ENCODE measurements around the gene RPEL1. TPM values are rescaled to one million over a fixed set of nuclear protein-coding genes. Genes with fewer than 3 reads are reported as not detected.

The RPEL1 gene
- total RNA-seq, 1 experiment from 2014 or later, result not detected

DNA sequence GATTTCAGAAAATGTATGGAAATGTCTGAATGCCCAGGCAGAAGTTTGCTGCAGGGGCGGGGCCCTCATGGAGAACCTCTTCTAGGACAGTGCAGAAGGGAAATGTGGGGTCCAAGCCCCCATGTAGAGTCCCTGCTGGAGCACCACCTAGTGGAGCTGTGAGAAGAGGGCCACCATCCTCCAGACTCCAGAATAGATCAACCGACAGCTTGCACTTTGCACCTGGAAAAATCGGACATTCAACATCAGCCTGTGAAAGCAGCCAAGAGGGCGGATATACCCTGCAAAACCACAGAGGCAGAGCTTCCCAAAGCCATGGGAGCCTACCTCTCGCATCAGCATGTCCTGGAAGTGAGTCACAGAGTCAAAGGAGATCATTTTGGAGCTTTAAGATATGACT lies 14.3 kb downstream of the RPEL1 start:
- H3K4me3 ChIP-seq (ENCODE audit: low read depth, low read length, poor library complexity, severe bottlenecking), result no peak overlapping the region
- no peaks in the 10 kb centered on the region for H3K4me1 ChIP-seq (ENCODE audit: insufficient read depth, low read length, poor library complexity, severe bottlenecking)
- no peaks in the 10 kb centered on the region for H3K9me3 ChIP-seq (ENCODE audit: low read depth, low read length, poor library complexity, severe bottlenecking)
- BruUV-seq (replicated peaks), result no TSS peak
- no peaks in the 10 kb centered on the region for H3K36me3 ChIP-seq (ENCODE audit: insufficient read depth, low read length, poor library complexity, severe bottlenecking)
- H3K27me3 ChIP-seq (replicated peaks; ENCODE audit: insufficient read depth, low read depth, low read length, poor library complexity), result no peaks in the 10 kb centered on the region
- TF ChIP-seq, protein P1, sequence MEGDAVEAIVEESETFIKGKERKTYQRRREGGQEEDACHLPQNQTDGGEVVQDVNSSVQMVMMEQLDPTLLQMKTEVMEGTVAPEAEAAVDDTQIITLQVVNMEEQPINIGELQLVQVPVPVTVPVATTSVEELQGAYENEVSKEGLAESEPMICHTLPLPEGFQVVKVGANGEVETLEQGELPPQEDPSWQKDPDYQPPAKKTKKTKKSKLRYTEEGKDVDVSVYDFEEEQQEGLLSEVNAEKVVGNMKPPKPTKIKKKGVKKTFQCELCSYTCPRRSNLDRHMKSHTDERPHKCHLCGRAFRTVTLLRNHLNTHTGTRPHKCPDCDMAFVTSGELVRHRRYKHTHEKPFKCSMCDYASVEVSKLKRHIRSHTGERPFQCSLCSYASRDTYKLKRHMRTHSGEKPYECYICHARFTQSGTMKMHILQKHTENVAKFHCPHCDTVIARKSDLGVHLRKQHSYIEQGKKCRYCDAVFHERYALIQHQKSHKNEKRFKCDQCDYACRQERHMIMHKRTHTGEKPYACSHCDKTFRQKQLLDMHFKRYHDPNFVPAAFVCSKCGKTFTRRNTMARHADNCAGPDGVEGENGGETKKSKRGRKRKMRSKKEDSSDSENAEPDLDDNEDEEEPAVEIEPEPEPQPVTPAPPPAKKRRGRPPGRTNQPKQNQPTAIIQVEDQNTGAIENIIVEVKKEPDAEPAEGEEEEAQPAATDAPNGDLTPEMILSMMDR (conservative IDR thresholded peaks at IDR 0.05; ENCODE audit: low read depth, low read length), result no peak
- no peak for TF ChIP-seq EZH2 (IDR thresholded peaks at IDR 0.05; ENCODE audit: borderline replicate concordance, low read depth, low read length, poor library complexity, severe bottlenecking)
- DNase-seq (ENCODE audit: low spot score), result no peak
- ChIA-PET CTCF (interaction anchor here (0.5 kb wide), 1 partner anchor 46 kb away, joined by 3 read pairs; no protein-coding TSS in a partner anchor), POLR2A (ENCODE audit: low non-redundant PET) (no interaction called here)
- H3K27ac ChIP-seq (ENCODE audit: low read depth, low read length, poor library complexity, severe bottlenecking), result no peak overlapping the region
- intact Hi-C loops (cut with micrococcal nuclease; ENCODE audit: unreplicated experiment), result no loop called here

GRCh38 chr10:103262229-103262628 lies 16.5 kb downstream of the RPEL1 start:
- H3K27me3 ChIP-seq (replicated peaks; ENCODE audit: insufficient read depth, low read depth, low read length, poor library complexity), result no peaks in the 10 kb centered on the region
- H3K4me3 ChIP-seq (ENCODE audit: low read depth, low read length, poor library complexity, severe bottlenecking), result no peak overlapping the region
- H3K36me3 ChIP-seq (ENCODE audit: insufficient read depth, low read length, poor library complexity, severe bottlenecking), result no peaks in the 10 kb centered on the region
- intact Hi-C loops (cut with micrococcal nuclease; ENCODE audit: unreplicated experiment), result no loop called here
- TF ChIP-seq EZH2 (IDR thresholded peaks at IDR 0.05; ENCODE audit: borderline replicate concordance, low read depth, low read length, poor library complexity, severe bottlenecking), result no peak
- TF ChIP-seq, protein P1 (conservative IDR thresholded peaks at IDR 0.05; ENCODE audit: low read depth, low read length), result no peak
- CTCF ChIA-PET, result no interaction called here
- H3K4me1 ChIP-seq (ENCODE audit: insufficient read depth, low read length, poor library complexity, severe bottlenecking), result no peaks in the 10 kb centered on the region
- no TSS peak for BruUV-seq (replicated peaks)
- POLR2A ChIA-PET (ENCODE audit: low non-redundant PET), result no interaction called here
- H3K9me3 ChIP-seq (ENCODE audit: low read depth, low read length, poor library complexity, severe bottlenecking), result no peaks in the 10 kb centered on the region
- no peak overlapping the region for H3K27ac ChIP-seq (ENCODE audit: low read depth, low read length, poor library complexity, severe bottlenecking)
- DNase-seq (ENCODE audit: low spot score), result no peak

GRCh38 chr10:103265717-103266329 lies 20.1 kb downstream of the RPEL1 start:
- H3K27me3 ChIP-seq (replicated peaks; ENCODE audit: insufficient read depth, low read depth, low read length, poor library complexity), result no peaks in the 10 kb centered on the region
- no peaks in the 10 kb centered on the region for H3K36me3 ChIP-seq (ENCODE audit: insufficient read depth, low read length, poor library complexity, severe bottlenecking)
- no peak overlapping the region for H3K4me3 ChIP-seq (ENCODE audit: low read depth, low read length, poor library complexity, severe bottlenecking)
- DNase-seq (ENCODE audit: low spot score), result peak; percentile 75
- intact Hi-C loops (cut with micrococcal nuclease; ENCODE audit: unreplicated experiment), result no loop called here
- BruUV-seq (replicated peaks), result no TSS peak
- ChIA-PET CTCF (no interaction called here), POLR2A (ENCODE audit: low non-redundant PET) (no interaction called here)
- no peaks in the 10 kb centered on the region for H3K4me1 ChIP-seq (ENCODE audit: insufficient read depth, low read length, poor library complexity, severe bottlenecking)
- no peak for TF ChIP-seq EZH2 (IDR thresholded peaks at IDR 0.05; ENCODE audit: borderline replicate concordance, low read depth, low read length, poor library complexity, severe bottlenecking)
- TF ChIP-seq, protein P1 (conservative IDR thresholded peaks at IDR 0.05; ENCODE audit: low read depth, low read length), result no peak
- H3K9me3 ChIP-seq (ENCODE audit: low read depth, low read length, poor library complexity, severe bottlenecking), result no peaks in the 10 kb centered on the region
- H3K27ac ChIP-seq (ENCODE audit: low read depth, low read length, poor library complexity, severe bottlenecking), result no peak overlapping the region
